HL-60/S4 (cell line): ENCODE results near the gene FARS2.

Experiments used
- in situ Hi-C: fragments of 300-500 bp; cut with MboI; formaldehyde crosslinking; loops from 2 replicates; pipeline ENCODE4 v1.14.3; 2022; ENCODE audit warnings: low sequenced_read_pairs

The FARS2 gene

GRCh38 chr6:5736016-5736738, 474.9 kb downstream of the FARS2 start:
- in situ Hi-C loops = no loop called here

GRCh38 chr6:5737460-5737859, 476.1 kb downstream of the FARS2 start:
- in situ Hi-C loops = no loop called here

GRCh38 chr6:5738211-5738610, 476.9 kb downstream of the FARS2 start:
- in situ Hi-C loops = no loop called here

- in situ Hi-C loops = no loop called here
Measured at GRCh38 chr6:5744497-5744896, 483.2 kb downstream of the FARS2 start.

GRCh38 chr6:5745081-5745480, 483.8 kb downstream of the FARS2 start:
- in situ Hi-C loops = no loop called here

- in situ Hi-C loops = no loop called here
Measured at GRCh38 chr6:5746053-5746758, 484.9 kb downstream of the FARS2 start.

GRCh38 chr6:5746759-5747130, 485.4 kb downstream of the FARS2 start:
- in situ Hi-C loops = no loop called here

- in situ Hi-C loops = no loop called here
Measured at GRCh38 chr6:5747379-5747778, 486.1 kb downstream of the FARS2 start.

GRCh38 chr6:5749016-5749650, 487.8 kb downstream of the FARS2 start:
- in situ Hi-C loops = no loop called here

- in situ Hi-C loops = no loop called here
Measured at GRCh38 chr6:5749651-5750215, 488.4 kb downstream of the FARS2 start.

- in situ Hi-C loops = no loop called here
Measured at GRCh38 chr6:5751525-5752390, 490.4 kb downstream of the FARS2 start.

- in situ Hi-C loops = no loop called here
Measured at GRCh38 chr6:5752391-5752680, 491.0 kb downstream of the FARS2 start.

GRCh38 chr6:5753209-5753608, 491.9 kb downstream of the FARS2 start:
- in situ Hi-C loops = no loop called here

- in situ Hi-C loops = no loop called here
Measured at GRCh38 chr6:5754904-5755303, 493.6 kb downstream of the FARS2 start.

GRCh38 chr6:5759571-5759970, 498.3 kb downstream of the FARS2 start:
- in situ Hi-C loops = no loop called here

GRCh38 chr6:5761370-5761769, 500.1 kb downstream of the FARS2 start:
- in situ Hi-C loops = no loop called here

GRCh38 chr6:5762561-5762968, 501.3 kb downstream of the FARS2 start:
- in situ Hi-C loops = no loop called here

- in situ Hi-C loops = no loop called here
Measured at GRCh38 chr6:5763407-5763806, 502.1 kb downstream of the FARS2 start.

- in situ Hi-C loops = no loop called here
Measured at GRCh38 chr6:5763871-5764270, 502.6 kb downstream of the FARS2 start.

GRCh38 chr6:5764401-5764955, 503.2 kb downstream of the FARS2 start:
- in situ Hi-C loops = no loop called here
